Esophagus muscularis mucosa (tissue), 4 donors: ENCODE data around the gene GRIP1. TPM values are rescaled to one million over a fixed set of nuclear protein-coding genes. Genes with fewer than 3 reads are reported as not detected.

Experiments used
- DNase-seq: peaks from one replicate; pipeline ENCODE4 v3.0.0-alpha.2; 2017; ENCODE audit errors: extremely low spot score
- H3K27ac ChIP-seq, 4 donors: fragments of 200-600 bp; sonication (generic); replicated peaks in 1 of 4; 1 replicate in 3 of 4; 2 replicates in 1 of 4; pipeline ENCODE4 v1.5.1; 2016 to 2019; ENCODE audit warnings: mild to moderate bottlenecking in 1 of 4
- H3K27me3 ChIP-seq, 4 donors: fragments of 200-600 bp; sonication (generic); one replicate each; pipeline versions ENCODE4 v1.5.1 to v1.6.0; 2016 to 2019
- H3K36me3 ChIP-seq, 4 donors: fragments of 200-600 bp; sonication (generic); one replicate each; pipeline ENCODE4 v1.5.1; 2016 to 2019
- H3K4me1 ChIP-seq, 4 donors: fragments of 200-600 bp; sonication (generic); one replicate each; pipeline ENCODE4 v1.5.1; 2016 to 2019
- H3K4me3 ChIP-seq, 4 donors: fragments of 200-600 bp; sonication (generic); 1 replicate in 2 of 4; 2 replicates in 2 of 4; pipeline ENCODE4 v1.5.1; 2016 to 2019; ENCODE audit warnings: mild to moderate bottlenecking in 4 of 4, moderate library complexity in 1 of 4
- H3K9me3 ChIP-seq, 4 donors: fragments of 200-600 bp; sonication (generic); 1 replicate in 3 of 4; 2 replicates in 1 of 4; pipeline ENCODE4 v1.5.1; 2016 to 2019
- CTCF ChIP-seq, 3 experiments: fragments of 200-600 bp in 2 of 3; fragments of 450-650 bp in 1 of 3; sonication (generic) in 2 of 3; IDR thresholded peaks; one replicate each; pipeline ENCODE4 v1.5.1; 2017 to 2019; ENCODE audit warnings: antibody characterized with exemption in 3 of 3, mild to moderate bottlenecking in 2 of 3, moderate library complexity in 1 of 3
- EP300 ChIP-seq: sonication (generic); formaldehyde crosslinking; IDR thresholded peaks from one replicate; pipeline ENCODE4 v1.6.1; 2017; ENCODE audit warnings: antibody characterized with exemption
- POLR2A ChIP-seq: fragments of 450-650 bp; IDR thresholded peaks from one replicate; pipeline ENCODE4 v1.6.1; 2017; ENCODE audit warnings: antibody characterized with exemption, moderate library complexity, mild to moderate bottlenecking, low read depth
- POLR2AphosphoS5 ChIP-seq, 2 donors: sonication (generic); formaldehyde crosslinking; IDR thresholded peaks; one replicate each; pipeline ENCODE4 v1.6.1; 2017; ENCODE audit warnings: antibody characterized with exemption in 2 of 2
- WGBS: methylation state at CpG from one replicate; pipeline ENCODE4 v1.1.5; 2018; 5-methylcytosine and 5-hydroxymethylcytosine counted together
- intact Hi-C: fragments of 100-400 bp; cut with DNase I; formaldehyde crosslinking; loops from one replicate; pipeline ENCODE4 v1.15.1; 2023
- total RNA-seq, 4 donors: library from RNA; depleted of rRNA; stranded (reverse); fragments of >200 nt; gene quantifications; one replicate each; pipeline versions ENCODE4 v1.1.0 to v1.2.1, GENCODE V29; 2016

The GRIP1 gene
- total RNA-seq, 4 donors from 2014 or later, result 12.5 to 15.2 (median 13.6) TPM

- Histone ChIP-seq H3K4me1 (no peaks in the 10 kb centered on the region), H3K27ac (no peak overlapping the region), H3K4me3 (no peak overlapping the region), H3K36me3 (no peaks in the 10 kb centered on the region), H3K9me3 (no peaks in the 10 kb centered on the region), H3K27me3 (no peaks in the 10 kb centered on the region)
- intact Hi-C loops, result no loop called here
- 88% methylated on average over 2 of the region's 2 CpGs for WGBS
- DNase-seq, result no peak
- TF ChIP-seq POLR2AphosphoS5 (IDR thresholded peaks at IDR 0.05) (no peak), POLR2A (no peak), CTCF (IDR thresholded peaks at IDR 0.05) (no peak), EP300 (no peak)
These were observed 75.4 kb downstream of the GRIP1 start for GRCh38 chr12:66603461-66603860.

DNA sequence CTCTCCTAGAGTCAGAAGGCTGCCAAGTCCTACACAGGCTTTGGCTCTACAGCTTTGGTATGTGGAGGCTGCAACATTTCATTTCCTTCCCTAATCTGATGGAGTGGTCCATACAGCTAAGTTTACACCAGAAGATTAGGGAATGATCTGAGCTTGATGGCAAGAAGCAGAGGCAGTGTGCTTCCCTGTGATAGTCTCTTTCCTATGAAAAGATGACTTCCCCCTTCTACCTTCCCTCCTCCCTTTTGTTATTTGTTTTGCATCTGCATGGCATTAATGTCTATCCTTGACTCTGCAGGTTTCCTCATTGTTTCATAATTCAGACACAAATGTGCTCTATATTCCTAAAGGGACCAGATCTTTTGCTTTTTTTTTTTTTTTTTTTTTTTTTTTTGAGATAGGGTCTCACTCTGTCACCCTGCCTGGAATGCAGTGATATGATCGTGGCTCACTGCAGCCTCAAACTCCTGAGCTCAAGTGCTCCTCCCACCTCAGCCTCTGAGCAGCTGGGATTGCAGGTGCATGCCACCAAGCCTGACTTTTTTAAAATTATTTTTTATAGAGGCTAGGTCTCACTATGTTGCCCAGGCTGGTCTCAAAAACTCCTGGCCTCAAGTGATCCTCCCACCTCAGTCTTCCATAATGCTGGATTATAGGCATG, 76.3 kb downstream of the GRIP1 start:
- H3K27me3 ChIP-seq, result no peaks in the 10 kb centered on the region
- intact Hi-C loops, result no loop called here
- H3K36me3 ChIP-seq, result no peaks in the 10 kb centered on the region
- WGBS, result 71% methylated on average over 1 of the region's 1 CpG
- TF ChIP-seq CTCF (IDR thresholded peaks at IDR 0.05), result no peak
- TF ChIP-seq POLR2A, result no peak
- no peak for TF ChIP-seq POLR2AphosphoS5 (IDR thresholded peaks at IDR 0.05)
- TF ChIP-seq EP300, result no peak
- no peak overlapping the region for H3K27ac ChIP-seq
- no peaks in the 10 kb centered on the region for H3K4me1 ChIP-seq
- no peak for DNase-seq
- H3K4me3 ChIP-seq, result no peak overlapping the region
- no peaks in the 10 kb centered on the region for H3K9me3 ChIP-seq

- Histone ChIP-seq H3K36me3 (no peaks in the 10 kb centered on the region), H3K4me3 (no peak overlapping the region), H3K9me3 (no peaks in the 10 kb centered on the region), H3K4me1 (no peaks in the 10 kb centered on the region), H3K27ac (no peak overlapping the region), H3K27me3 (no peaks in the 10 kb centered on the region)
- DNase-seq, result no peak
- intact Hi-C loops, result no loop called here
- WGBS, result 97% methylated on average over 2 of the region's 2 CpGs
- no peak for TF ChIP-seq EP300
- no peak for TF ChIP-seq POLR2AphosphoS5 (IDR thresholded peaks at IDR 0.05)
- no peak for TF ChIP-seq POLR2A
- TF ChIP-seq CTCF (IDR thresholded peaks at IDR 0.05), result no peak
These were observed 78.0 kb downstream of the GRIP1 start for GRCh38 chr12:66600903-66601302.

GRCh38 chr12:66599816-66600215, 79.1 kb downstream of the GRIP1 start:
- intact Hi-C loops, result no loop called here
- WGBS, result 74% methylated on average over 1 of the region's 1 CpG
- no peak for DNase-seq

More at GRCh38 chr12:66599816-66600215, 79.1 kb downstream of the GRIP1 start:
- H3K27me3 ChIP-seq, result no peaks in the 10 kb centered on the region
- no peaks in the 10 kb centered on the region for H3K9me3 ChIP-seq
- no peak overlapping the region for H3K27ac ChIP-seq
- H3K4me3 ChIP-seq, result no peak overlapping the region
- TF ChIP-seq POLR2A (no peak), EP300 (no peak), POLR2AphosphoS5 (IDR thresholded peaks at IDR 0.05) (no peak), CTCF (IDR thresholded peaks at IDR 0.05) (no peak)
- no peaks in the 10 kb centered on the region for H3K4me1 ChIP-seq
- no peaks in the 10 kb centered on the region for H3K36me3 ChIP-seq
